ENCODE measurements around the gene PIK3CA.

- TF ChIP-seq CTCF (IDR thresholded peaks at IDR 0.05) = no peak
- TF ChIP-seq POLR2A (IDR thresholded peaks at IDR 0.05) = no peak
Observed at GRCh38 chr3:179276001-179276400, 127.8 kb downstream of the PIK3CA start.

Data from vagina (tissue), 2 donors.